ENCODE data around the gene SEMA4B.

DNA sequence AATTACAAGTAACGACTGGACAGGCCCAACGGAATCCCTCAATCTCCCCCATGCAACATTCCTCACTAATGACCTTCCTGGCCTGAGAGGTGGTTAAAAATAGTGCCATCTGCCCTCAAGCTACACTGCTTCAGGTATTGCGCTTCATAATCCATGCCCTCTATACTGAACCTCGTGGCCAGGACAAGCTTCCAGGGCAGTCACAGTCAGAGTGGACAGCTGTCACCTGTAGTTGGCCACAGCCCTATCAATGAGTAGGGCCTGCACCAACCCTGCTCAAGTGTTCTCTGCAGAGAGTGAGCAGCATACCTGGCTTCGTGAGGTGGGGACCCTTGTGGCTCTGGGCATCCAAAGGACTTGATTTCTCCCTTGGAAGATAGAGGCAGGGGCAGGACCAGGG, 46.9 kb upstream of the SEMA4B start:
- TF ChIP-seq, protein P1, sequence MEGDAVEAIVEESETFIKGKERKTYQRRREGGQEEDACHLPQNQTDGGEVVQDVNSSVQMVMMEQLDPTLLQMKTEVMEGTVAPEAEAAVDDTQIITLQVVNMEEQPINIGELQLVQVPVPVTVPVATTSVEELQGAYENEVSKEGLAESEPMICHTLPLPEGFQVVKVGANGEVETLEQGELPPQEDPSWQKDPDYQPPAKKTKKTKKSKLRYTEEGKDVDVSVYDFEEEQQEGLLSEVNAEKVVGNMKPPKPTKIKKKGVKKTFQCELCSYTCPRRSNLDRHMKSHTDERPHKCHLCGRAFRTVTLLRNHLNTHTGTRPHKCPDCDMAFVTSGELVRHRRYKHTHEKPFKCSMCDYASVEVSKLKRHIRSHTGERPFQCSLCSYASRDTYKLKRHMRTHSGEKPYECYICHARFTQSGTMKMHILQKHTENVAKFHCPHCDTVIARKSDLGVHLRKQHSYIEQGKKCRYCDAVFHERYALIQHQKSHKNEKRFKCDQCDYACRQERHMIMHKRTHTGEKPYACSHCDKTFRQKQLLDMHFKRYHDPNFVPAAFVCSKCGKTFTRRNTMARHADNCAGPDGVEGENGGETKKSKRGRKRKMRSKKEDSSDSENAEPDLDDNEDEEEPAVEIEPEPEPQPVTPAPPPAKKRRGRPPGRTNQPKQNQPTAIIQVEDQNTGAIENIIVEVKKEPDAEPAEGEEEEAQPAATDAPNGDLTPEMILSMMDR (IDR thresholded peaks at IDR 0.05): no peak
- TF ChIP-seq POLR2A (IDR thresholded peaks at IDR 0.05) (no peak), POLR2AphosphoS5 (IDR thresholded peaks at IDR 0.05) (no peak)
